ENCODE results near the gene FBH1.

- no peak for TF ChIP-seq CTCF (IDR thresholded peaks at IDR 0.05)
- TF ChIP-seq POLR2AphosphoS5 (IDR thresholded peaks at IDR 0.05; ENCODE audit: low read depth, low read length), result no peak
Observed at GRCh38 chr10:5947471-5948207, 57.6 kb downstream of the FBH1 start.
